Putamen (tissue), 1 donor: ENCODE data around the gene PDCD4.

Experiments
- DNase-seq: peaks from one replicate; pipeline ENCODE4 v3.0.0-alpha.2; 2016; ENCODE audit warnings: low spot score

The PDCD4 gene

GRCh38 chr10:110919971-110920881 lies 48.5 kb downstream of the PDCD4 start:
- DNase-seq: peak; percentile 34

- DNase-seq: no peak
Observed at GRCh38 chr10:110923856-110924493, 52.2 kb downstream of the PDCD4 start.

- peak; percentile 61 for DNase-seq
Observed at GRCh38 chr10:110927461-110927860, 55.7 kb downstream of the PDCD4 start.

GRCh38 chr10:110931769-110932381 lies 60.1 kb downstream of the PDCD4 start:
- DNase-seq: peak; percentile 29

GRCh38 chr10:110932505-110933180 lies 60.9 kb downstream of the PDCD4 start:
- no peak for DNase-seq

- DNase-seq: no peak
Observed at GRCh38 chr10:110936757-110937156, 65.0 kb downstream of the PDCD4 start.

GRCh38 chr10:110939419-110939818 lies 67.7 kb downstream of the PDCD4 start:
- DNase-seq: no peak

GRCh38 chr10:110944792-110945396 lies 73.2 kb downstream of the PDCD4 start:
- DNase-seq: no peak

GRCh38 chr10:110946496-110946895 lies 74.8 kb downstream of the PDCD4 start:
- no peak for DNase-seq

GRCh38 chr10:110947061-110947595 lies 75.4 kb downstream of the PDCD4 start:
- DNase-seq: no peak
